ENCODE measurements around the gene KLHDC10.
"Not testable (repeated sequence)": the region's sequence is repeated elsewhere in the genome, so short reads cannot be mapped to it uniquely, and the experiment has no call there.

The KLHDC10 gene

GRCh38 chr7:130079846-130080394 lies 9.6 kb downstream of the KLHDC10 start:
- DNase-seq, result no peak

GRCh38 chr7:130083497-130083896 lies 13.2 kb downstream of the KLHDC10 start:
- not testable (repeated sequence) for DNase-seq

DNA sequence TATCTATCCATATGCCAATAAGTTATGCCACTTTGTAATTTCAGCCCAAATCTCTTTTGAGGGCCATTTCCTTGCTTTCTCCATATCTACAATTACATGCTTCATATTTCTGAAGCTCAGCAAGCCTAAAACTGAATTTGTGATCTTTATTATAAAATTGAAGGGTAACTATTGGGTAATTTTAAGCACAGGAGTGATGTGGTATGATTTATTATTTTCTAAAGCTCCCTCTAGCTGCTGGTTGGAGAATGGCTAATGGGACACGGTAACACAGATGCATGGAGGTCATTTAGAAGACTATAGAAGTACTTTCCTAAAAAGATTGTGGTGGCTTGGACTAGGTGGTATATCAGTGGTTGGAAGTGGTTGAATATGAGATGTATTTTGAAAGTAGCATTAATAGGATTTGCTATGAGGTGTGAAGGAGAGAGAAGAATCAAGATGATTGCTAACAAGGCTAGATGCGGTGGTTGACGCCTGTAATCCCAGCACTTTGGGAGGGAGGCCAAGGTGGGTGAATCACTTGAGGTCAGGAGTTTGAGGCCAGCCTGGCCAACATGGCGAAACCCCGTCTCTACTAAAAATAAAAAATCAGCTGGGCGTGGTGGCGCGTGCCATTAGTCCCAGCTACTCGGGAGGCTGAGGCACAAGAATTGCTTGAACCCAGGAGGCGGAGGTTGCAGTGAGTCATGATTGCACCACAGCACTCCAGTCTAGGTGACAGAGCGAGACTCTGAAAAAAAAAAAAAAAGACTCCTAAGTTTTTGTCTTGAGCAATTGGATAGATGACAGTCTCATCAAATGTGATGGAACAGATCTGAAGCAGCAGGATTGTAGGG lies 13.9 kb downstream of the KLHDC10 start:
- DNase-seq, result no peak

- DNase-seq, result not testable (repeated sequence)
Measured at GRCh38 chr7:130085235-130085634, 14.9 kb downstream of the KLHDC10 start.

GRCh38 chr7:130086938-130087337 lies 16.6 kb downstream of the KLHDC10 start:
- DNase-seq, result no peak

DNA sequence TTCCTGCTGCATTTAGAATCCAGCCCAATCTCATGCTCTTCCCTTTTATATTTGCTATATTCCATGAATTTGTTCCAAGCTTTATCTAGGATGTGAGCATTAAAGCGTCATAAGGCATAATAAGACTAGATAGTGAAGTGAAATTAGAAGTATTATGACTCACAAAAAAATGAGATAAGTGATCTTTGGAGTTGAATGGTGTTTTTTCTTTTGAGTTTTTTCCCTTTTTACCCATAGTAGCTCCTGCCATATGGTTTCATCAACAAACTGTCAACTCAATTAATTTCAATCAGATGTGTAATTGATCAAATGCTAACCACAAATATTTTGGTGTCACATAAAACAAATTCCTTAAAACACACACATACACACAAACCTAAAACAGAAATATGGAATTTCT lies 17.0 kb downstream of the KLHDC10 start:
- DNase-seq, result no peak

DNA sequence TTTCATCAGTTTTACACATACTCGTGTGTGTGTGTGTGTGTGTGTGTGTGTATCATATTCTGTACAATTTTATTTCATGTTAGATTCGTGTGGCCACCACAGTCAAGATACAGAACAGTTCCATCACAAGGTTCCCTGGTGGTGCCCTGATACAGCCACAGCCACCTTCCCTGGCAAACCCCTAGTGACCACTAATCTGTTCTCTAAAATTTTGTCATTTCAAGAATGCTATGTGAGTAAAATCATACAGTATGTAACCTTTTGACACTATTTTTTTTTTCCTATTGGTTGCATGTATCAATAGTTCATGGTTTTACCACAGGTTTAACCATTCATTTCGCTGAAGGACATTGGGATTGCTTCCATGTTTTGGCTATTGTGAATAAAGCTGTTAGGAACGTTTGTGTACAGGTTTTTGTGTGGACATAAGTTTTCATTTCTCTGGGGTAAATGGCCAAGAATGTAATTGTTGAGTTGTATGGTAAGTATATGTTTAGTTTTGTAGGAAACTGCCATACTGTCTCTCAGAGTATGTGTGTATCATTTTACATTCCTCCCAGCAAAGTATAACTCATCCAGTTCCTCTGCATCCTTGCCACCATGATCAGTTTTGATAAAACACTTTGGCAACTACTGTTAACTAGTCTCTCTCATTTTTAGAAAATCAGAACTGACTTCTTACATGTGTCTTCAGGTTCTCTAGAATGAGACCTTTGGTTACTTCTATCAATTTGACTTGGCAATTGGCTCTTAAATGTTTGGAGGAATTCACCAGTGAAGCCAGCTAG lies 20.6 kb downstream of the KLHDC10 start:
- no peak for DNase-seq

GRCh38 chr7:130091999-130092398 lies 21.7 kb downstream of the KLHDC10 start:
- DNase-seq, result no peak

GRCh38 chr7:130092598-130092997 lies 22.3 kb downstream of the KLHDC10 start:
- DNase-seq, result no peak

GRCh38 chr7:130095812-130096211 lies 25.5 kb downstream of the KLHDC10 start:
- DNase-seq, result no peak

GRCh38 chr7:130096243-130096827 lies 26.0 kb downstream of the KLHDC10 start:
- DNase-seq, result no peak

- no peak for DNase-seq
Measured at GRCh38 chr7:130099331-130099730, 29.0 kb downstream of the KLHDC10 start.

- DNase-seq, result no peak
Measured at GRCh38 chr7:130102588-130102987, 32.3 kb downstream of the KLHDC10 start.

DNA sequence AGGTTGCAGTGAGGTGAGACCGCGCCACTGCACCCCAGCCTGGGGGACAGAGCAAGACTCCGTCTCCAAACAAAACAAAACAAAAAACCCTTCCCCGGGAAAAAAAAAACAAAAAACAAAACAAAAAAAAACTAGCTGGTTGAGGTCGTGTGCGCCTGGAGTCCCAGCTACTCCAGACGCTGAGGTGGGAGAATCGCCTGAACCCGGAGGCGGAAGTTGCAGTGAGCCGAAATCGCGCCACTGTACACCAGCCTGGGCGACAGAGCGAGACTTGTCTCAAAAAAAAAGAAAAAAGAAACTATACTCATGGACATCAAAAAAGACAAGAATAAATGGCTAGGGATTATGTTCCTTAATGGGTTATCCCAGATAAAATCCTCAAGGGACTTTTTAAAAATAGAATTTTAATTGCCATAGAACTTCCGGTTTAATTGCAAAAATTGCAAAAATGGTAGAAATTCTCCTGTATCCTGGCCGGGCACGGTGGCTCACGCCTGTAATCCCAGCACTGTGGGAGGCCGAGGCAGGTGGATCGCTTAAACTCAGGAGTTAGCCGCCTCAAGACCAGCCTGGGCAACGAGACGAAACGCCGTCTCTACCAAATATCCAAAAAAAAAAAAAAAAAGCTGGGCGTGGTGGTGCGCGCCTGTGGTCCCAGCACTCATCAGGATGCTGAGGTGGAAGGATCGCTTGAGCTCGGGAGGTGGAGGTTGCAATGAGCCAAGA lies 37.8 kb downstream of the KLHDC10 start:
- no peak for DNase-seq

GRCh38 chr7:130108809-130109208 lies 38.5 kb downstream of the KLHDC10 start:
- DNase-seq, result no peak

DNA sequence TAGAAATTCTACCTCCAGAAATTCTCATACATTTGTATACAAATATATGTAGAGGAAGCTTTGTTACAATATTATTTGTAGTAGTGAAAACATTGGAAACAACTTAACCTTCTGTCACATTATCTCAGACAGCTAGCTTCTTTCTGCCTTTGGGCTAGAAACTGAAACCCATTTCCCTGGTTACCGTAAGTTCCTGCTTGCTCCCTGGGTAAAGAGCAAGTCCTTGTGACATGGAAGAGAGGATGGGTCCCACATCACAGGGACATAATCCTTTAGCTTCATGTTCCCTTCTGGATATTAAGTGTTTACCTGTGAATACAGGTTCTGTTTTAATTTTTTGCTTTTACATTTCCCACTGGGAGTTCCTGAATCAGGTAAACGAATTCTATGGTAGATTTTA lies 41.8 kb downstream of the KLHDC10 start:
- no peak for DNase-seq

DNA sequence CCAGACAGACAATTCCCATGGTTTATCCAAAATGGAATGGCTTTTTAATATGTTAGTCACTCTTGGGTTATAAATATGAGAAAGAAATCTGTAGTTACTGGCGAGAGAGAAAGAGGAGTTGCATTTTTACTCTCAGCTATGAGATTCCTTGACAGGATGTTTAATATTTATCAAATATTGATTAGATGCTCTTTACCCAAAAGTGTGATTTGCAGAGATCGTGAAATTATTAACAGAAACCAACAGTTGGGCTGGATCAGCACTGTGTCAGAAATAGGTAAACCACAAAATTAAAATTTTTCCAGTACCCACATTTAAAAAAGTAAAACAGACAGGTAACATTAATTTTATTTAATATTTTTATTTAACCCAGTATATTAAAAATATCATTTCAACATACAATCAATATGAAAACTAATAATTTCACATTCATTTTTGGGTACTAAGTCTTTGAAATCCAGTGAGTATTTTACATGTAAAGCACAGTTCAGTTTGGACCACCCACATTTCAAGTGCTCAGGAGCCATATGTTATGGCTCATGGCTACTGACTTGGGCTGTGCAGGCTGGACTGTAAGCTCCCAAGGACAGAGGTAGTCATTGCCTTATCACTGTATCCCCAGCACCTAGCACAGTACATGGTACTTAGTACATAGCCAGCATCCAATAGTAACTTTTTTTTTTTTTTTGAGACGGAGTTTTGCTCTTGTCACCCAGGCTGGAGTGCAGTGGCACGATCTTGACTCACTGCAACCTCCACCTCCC lies 42.5 kb downstream of the KLHDC10 start:
- no peak for DNase-seq

GRCh38 chr7:130113426-130113805 lies 43.1 kb downstream of the KLHDC10 start:
- not testable (repeated sequence) for DNase-seq

DNA sequence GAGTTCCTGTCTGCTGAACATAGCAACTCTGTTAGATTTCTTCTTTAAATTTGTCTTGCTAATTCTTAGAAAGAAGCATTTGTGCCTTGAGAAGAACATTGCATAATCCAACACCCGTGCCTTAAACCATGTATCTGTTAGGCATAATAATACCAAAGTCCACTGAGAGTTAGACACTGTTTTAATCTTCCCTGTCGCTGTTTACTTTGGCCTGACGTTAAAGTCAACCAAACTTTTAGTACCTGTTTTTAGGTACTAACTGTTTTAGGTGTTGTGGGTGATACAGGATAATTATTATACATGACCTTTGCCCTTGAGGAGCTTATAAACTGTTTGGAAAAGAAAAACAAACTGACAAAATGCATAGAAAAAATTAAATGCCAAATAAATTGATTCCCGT lies 43.6 kb downstream of the KLHDC10 start:
- no peak for DNase-seq

GRCh38 chr7:130114374-130114773 lies 44.0 kb downstream of the KLHDC10 start:
- no peak for DNase-seq

DNA sequence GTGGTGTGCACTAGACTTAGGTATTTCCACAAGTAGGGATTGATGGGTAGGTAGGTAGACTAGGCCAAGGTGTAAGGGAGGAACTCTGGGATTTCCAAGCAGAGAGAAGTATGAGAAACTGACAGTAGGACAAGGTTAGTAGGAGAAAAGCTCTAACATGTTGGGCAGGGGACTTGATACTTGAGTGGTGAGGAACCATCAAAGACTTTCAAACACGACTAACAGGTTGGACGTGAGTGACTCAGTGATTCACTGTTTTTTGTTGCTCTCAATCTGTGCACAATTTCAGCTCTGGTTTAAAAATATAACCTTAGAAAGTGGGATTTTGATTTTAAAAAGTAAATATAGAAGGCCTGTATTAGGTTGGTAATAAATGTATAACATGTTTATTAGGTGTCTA lies 44.4 kb downstream of the KLHDC10 start:
- DNase-seq, result no peak

- DNase-seq, result no peak
Measured at GRCh38 chr7:130118294-130118693, 48.0 kb downstream of the KLHDC10 start.

Data from NCI-H345 (cell line).